Effector memory CD4-positive, alpha-beta T cell (primary cell): ENCODE data around the gene SH3RF3.

Source experiments
- DNase-seq, 3 donors: peaks; one replicate each; pipeline ENCODE4 v3.0.0-alpha.2; 2020
- H3K27ac ChIP-seq: 2 replicates; pipeline ENCODE4 v1.7.0; 2013; ENCODE audit warnings: mild to moderate bottlenecking, low read length, moderate library complexity; ENCODE audit not compliant: insufficient read depth, poor library complexity, severe bottlenecking
- H3K27me3 ChIP-seq: replicated peaks from 2 replicates; pipeline ENCODE4 v1.7.0; 2013; ENCODE audit warnings: mild to moderate bottlenecking, low read length; ENCODE audit not compliant: insufficient read depth, control insufficient read depth, poor library complexity, severe bottlenecking
- H3K36me3 ChIP-seq: 2 replicates; pipeline ENCODE4 v1.7.0; 2013; ENCODE audit warnings: mild to moderate bottlenecking, low read length, moderate library complexity; ENCODE audit not compliant: control insufficient read depth, insufficient read depth
- H3K4me1 ChIP-seq: 2 replicates; pipeline ENCODE4 v1.7.0; 2013; ENCODE audit warnings: low read length, mild to moderate bottlenecking; ENCODE audit not compliant: control insufficient read depth, insufficient read depth, poor library complexity, severe bottlenecking
- H3K4me3 ChIP-seq: 2 replicates; pipeline ENCODE4 v1.7.0; 2013; ENCODE audit warnings: low read length, low read depth, mild to moderate bottlenecking; ENCODE audit not compliant: insufficient read depth, poor library complexity, severe bottlenecking
- H3K9me3 ChIP-seq: 2 replicates; pipeline ENCODE4 v1.7.0; 2013; ENCODE audit warnings: mild to moderate bottlenecking, low read length, moderate library complexity; ENCODE audit not compliant: control insufficient read depth

Gene SH3RF3

GRCh38 chr2:109256111-109256510 lies 127.1 kb downstream of the SH3RF3 start:
- Histone ChIP-seq H3K4me1 (no peaks in the 10 kb centered on the region), H3K27ac (no peak overlapping the region), H3K9me3 (no peaks in the 10 kb centered on the region), H3K36me3 (no peaks in the 10 kb centered on the region), H3K4me3 (no peak overlapping the region), H3K27me3 (no peaks in the 10 kb centered on the region)
- DNase-seq, result no peak

GRCh38 chr2:109256921-109257320 lies 127.9 kb downstream of the SH3RF3 start:
- Histone ChIP-seq H3K9me3 (no peaks in the 10 kb centered on the region), H3K27me3 (no peaks in the 10 kb centered on the region), H3K4me1 (no peaks in the 10 kb centered on the region), H3K4me3 (no peak overlapping the region), H3K27ac (no peak overlapping the region), H3K36me3 (no peaks in the 10 kb centered on the region)
- no peak for DNase-seq

DNA sequence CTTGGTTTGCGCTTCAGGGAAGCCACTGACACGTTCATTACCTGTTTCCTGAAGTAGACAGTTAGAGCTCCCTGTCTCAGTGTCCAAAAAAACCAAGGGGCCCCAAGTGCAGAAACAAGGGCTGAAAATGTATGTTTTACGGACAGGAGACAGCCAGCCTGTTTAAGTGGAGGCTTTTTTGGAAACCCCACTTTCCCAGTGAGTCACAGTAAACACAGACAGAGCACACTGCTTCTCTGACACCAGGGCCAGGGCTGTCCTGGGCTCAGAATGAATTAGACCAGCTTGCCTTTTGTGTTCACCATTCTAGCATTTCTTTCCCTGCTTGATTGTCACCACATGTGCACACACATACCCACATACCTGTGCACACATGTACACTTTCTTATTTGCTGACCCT lies 128.6 kb downstream of the SH3RF3 start:
- no peak for DNase-seq

DNA sequence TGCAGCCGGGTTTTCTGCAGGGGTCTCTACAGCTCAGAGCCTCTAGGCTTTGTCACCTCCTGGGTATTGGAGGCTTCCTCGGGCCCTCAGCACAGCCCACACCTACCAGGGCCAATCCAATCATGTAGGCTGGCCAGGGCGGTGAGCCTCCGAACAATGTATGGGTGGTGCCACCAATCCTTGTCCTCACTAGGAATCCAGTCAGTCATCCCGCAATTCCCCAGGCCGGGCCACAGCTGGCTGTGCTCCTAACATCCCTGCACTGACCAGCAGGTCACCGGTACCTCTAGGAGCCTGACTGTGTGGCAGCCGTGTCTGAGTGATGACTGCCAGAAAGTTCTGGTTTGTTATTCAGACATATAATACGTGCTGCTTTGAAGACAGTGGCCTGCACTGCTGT lies 129.4 kb downstream of the SH3RF3 start:
- H3K4me3 ChIP-seq, result no peak overlapping the region
- H3K27me3 ChIP-seq, result no peaks in the 10 kb centered on the region
- no peaks in the 10 kb centered on the region for H3K36me3 ChIP-seq
- DNase-seq, result no peak
- H3K4me1 ChIP-seq, result no peaks in the 10 kb centered on the region
- H3K9me3 ChIP-seq, result no peaks in the 10 kb centered on the region
- H3K27ac ChIP-seq, result no peak overlapping the region

More for the DNA sequence above, 128.6 kb downstream of the SH3RF3 start:
- Histone ChIP-seq H3K9me3 (no peaks in the 10 kb centered on the region), H3K4me3 (no peak overlapping the region), H3K27ac (no peak overlapping the region), H3K27me3 (no peaks in the 10 kb centered on the region), H3K4me1 (no peaks in the 10 kb centered on the region), H3K36me3 (no peaks in the 10 kb centered on the region)

GRCh38 chr2:109258905-109259540 lies 130.0 kb downstream of the SH3RF3 start:
- Histone ChIP-seq H3K27ac (no peak overlapping the region), H3K4me1 (no peaks in the 10 kb centered on the region), H3K27me3 (no peaks in the 10 kb centered on the region), H3K9me3 (no peaks in the 10 kb centered on the region), H3K36me3 (no peaks in the 10 kb centered on the region), H3K4me3 (no peak overlapping the region)
- DNase-seq, result no peak

DNA sequence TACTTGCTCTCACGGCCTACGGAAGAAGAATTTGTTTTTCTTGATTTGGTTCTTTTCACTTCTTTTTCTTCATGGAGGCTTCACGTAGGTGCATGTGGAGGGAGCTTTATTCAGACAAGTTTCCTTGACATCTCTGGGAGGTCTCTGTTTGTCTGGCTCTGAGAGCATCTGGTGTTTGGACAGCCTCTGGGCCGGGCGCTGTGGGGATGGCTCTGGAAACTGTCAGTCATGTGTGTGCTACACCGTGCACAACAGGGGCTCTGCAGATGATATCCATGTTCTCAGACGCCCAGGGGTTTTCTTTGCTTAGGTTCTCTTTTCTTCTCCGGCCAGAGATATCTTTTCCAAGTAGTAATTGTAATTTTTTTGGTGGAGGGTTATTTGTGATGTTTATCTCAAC lies 130.7 kb downstream of the SH3RF3 start:
- Histone ChIP-seq H3K4me1 (no peaks in the 10 kb centered on the region), H3K9me3 (no peaks in the 10 kb centered on the region), H3K36me3 (no peaks in the 10 kb centered on the region), H3K27ac (no peak overlapping the region), H3K4me3 (no peak overlapping the region), H3K27me3 (no peaks in the 10 kb centered on the region)
- no peak for DNase-seq

- no peaks in the 10 kb centered on the region for H3K9me3 ChIP-seq
- DNase-seq, result no peak
- H3K4me1 ChIP-seq, result no peaks in the 10 kb centered on the region
- no peak overlapping the region for H3K27ac ChIP-seq
- H3K27me3 ChIP-seq, result no peaks in the 10 kb centered on the region
- H3K36me3 ChIP-seq, result no peaks in the 10 kb centered on the region
- no peak overlapping the region for H3K4me3 ChIP-seq
Measured at GRCh38 chr2:109260116-109260855, 131.3 kb downstream of the SH3RF3 start.

GRCh38 chr2:109260886-109261700 lies 132.1 kb downstream of the SH3RF3 start:
- no peak for DNase-seq
- H3K27ac ChIP-seq, result no peak overlapping the region
- H3K36me3 ChIP-seq, result no peaks in the 10 kb centered on the region
- H3K9me3 ChIP-seq, result no peaks in the 10 kb centered on the region
- no peaks in the 10 kb centered on the region for H3K4me1 ChIP-seq
- H3K27me3 ChIP-seq, result no peaks in the 10 kb centered on the region
- no peak overlapping the region for H3K4me3 ChIP-seq

GRCh38 chr2:109261906-109262631 lies 133.1 kb downstream of the SH3RF3 start:
- H3K4me3 ChIP-seq, result no peak overlapping the region
- H3K27ac ChIP-seq, result no peak overlapping the region
- no peaks in the 10 kb centered on the region for H3K9me3 ChIP-seq
- H3K27me3 ChIP-seq, result no peaks in the 10 kb centered on the region
- no peaks in the 10 kb centered on the region for H3K4me1 ChIP-seq
- no peaks in the 10 kb centered on the region for H3K36me3 ChIP-seq
- DNase-seq, result no peak
